ENCODE measurements around the gene FSTL4.

DNA sequence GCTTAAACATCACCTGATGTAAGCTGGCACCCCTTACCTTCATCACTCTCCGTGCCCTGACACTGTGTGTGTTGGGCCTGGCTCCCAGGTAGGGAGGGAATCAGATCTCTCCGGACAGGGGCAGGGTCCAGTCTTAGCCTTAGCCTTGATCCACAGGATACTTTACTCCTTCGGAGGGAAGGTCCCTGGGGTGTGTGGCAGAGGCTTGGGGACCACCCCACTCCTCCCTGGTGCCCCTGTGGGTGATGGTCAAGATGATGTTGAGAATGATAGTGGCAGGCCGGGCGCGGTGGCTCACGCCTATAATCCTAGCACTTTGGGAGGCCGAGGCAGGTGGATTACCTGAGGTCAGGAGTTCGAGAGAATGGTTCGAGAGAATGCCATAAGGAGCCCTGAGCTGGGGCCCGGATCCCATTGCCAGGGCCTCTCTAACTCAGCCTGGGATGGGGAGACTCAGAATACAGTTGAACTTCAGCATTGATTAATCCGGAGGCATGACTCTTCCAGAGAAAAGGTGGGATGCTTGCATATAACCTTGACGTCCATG, 291.0 kb downstream of the FSTL4 start:
- TF ChIP-seq, protein P1, sequence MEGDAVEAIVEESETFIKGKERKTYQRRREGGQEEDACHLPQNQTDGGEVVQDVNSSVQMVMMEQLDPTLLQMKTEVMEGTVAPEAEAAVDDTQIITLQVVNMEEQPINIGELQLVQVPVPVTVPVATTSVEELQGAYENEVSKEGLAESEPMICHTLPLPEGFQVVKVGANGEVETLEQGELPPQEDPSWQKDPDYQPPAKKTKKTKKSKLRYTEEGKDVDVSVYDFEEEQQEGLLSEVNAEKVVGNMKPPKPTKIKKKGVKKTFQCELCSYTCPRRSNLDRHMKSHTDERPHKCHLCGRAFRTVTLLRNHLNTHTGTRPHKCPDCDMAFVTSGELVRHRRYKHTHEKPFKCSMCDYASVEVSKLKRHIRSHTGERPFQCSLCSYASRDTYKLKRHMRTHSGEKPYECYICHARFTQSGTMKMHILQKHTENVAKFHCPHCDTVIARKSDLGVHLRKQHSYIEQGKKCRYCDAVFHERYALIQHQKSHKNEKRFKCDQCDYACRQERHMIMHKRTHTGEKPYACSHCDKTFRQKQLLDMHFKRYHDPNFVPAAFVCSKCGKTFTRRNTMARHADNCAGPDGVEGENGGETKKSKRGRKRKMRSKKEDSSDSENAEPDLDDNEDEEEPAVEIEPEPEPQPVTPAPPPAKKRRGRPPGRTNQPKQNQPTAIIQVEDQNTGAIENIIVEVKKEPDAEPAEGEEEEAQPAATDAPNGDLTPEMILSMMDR (IDR thresholded peaks at IDR 0.05) = no peak
- TF ChIP-seq POLR2A (IDR thresholded peaks at IDR 0.05) = no peak

All from body of pancreas (tissue), 4 donors.